Measurements from ENCODE around the gene TYW1.
"Not testable (repeated sequence)": the region's sequence is repeated elsewhere in the genome, so short reads cannot be mapped to it uniquely, and the experiment has no call there.

- TF ChIP-seq, protein P1, sequence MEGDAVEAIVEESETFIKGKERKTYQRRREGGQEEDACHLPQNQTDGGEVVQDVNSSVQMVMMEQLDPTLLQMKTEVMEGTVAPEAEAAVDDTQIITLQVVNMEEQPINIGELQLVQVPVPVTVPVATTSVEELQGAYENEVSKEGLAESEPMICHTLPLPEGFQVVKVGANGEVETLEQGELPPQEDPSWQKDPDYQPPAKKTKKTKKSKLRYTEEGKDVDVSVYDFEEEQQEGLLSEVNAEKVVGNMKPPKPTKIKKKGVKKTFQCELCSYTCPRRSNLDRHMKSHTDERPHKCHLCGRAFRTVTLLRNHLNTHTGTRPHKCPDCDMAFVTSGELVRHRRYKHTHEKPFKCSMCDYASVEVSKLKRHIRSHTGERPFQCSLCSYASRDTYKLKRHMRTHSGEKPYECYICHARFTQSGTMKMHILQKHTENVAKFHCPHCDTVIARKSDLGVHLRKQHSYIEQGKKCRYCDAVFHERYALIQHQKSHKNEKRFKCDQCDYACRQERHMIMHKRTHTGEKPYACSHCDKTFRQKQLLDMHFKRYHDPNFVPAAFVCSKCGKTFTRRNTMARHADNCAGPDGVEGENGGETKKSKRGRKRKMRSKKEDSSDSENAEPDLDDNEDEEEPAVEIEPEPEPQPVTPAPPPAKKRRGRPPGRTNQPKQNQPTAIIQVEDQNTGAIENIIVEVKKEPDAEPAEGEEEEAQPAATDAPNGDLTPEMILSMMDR (IDR thresholded peaks at IDR 0.05; ENCODE audit: control extremely low read depth in 1 of 3, insufficient read depth in 1 of 3, low read depth in 1 of 3, low read length in 3 of 3): not testable (repeated sequence)
- TF ChIP-seq POLR2A (IDR thresholded peaks at IDR 0.05; ENCODE audit: control extremely low read depth in 1 of 2, low read depth in 2 of 2, low read length in 2 of 2); TAF1 (IDR thresholded peaks at IDR 0.05; ENCODE audit: low read depth, low read length); EZH2 (IDR thresholded peaks at IDR 0.05; ENCODE audit: low read depth, low read length, severe bottlenecking); SP4 (IDR thresholded peaks at IDR 0.05; ENCODE audit: low read length); SIN3A (conservative IDR thresholded peaks at IDR 0.05 in 1 of 2, IDR thresholded peaks at IDR 0.05 in 1 of 2; ENCODE audit: low read depth in 1 of 2, low read length in 2 of 2); POLR2AphosphoS5 (IDR thresholded peaks at IDR 0.05; ENCODE audit: low read depth, low read length); RBBP5 (IDR thresholded peaks at IDR 0.05; ENCODE audit: borderline replicate concordance, low read depth, low read length): not testable (repeated sequence)
- TF ChIP-seq, protein P2, sequence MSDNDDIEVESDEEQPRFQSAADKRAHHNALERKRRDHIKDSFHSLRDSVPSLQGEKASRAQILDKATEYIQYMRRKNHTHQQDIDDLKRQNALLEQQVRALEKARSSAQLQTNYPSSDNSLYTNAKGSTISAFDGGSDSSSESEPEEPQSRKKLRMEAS (IDR thresholded peaks at IDR 0.05): not testable (repeated sequence)
Measured at GRCh38 chr7:67099406-67099805, 102.8 kb downstream of the TYW1 start.

Measured in H1 (cell line).